GM19328 (cell line): ENCODE measurements around the gene WDR43.

Experiments used
- ATAC-seq: cut with Tn5 transposase; IDR thresholded peaks from one replicate; pipeline ENCODE4 v1.9.1; 2021; ENCODE audit warnings: mild to moderate bottlenecking, moderate library complexity; ENCODE audit not compliant: unreplicated experiment

Gene WDR43, protein sequence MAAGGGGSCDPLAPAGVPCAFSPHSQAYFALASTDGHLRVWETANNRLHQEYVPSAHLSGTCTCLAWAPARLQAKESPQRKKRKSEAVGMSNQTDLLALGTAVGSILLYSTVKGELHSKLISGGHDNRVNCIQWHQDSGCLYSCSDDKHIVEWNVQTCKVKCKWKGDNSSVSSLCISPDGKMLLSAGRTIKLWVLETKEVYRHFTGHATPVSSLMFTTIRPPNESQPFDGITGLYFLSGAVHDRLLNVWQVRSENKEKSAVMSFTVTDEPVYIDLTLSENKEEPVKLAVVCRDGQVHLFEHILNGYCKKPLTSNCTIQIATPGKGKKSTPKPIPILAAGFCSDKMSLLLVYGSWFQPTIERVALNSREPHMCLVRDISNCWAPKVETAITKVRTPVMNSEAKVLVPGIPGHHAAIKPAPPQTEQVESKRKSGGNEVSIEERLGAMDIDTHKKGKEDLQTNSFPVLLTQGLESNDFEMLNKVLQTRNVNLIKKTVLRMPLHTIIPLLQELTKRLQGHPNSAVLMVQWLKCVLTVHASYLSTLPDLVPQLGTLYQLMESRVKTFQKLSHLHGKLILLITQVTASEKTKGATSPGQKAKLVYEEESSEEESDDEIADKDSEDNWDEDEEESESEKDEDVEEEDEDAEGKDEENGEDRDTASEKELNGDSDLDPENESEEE

DNA sequence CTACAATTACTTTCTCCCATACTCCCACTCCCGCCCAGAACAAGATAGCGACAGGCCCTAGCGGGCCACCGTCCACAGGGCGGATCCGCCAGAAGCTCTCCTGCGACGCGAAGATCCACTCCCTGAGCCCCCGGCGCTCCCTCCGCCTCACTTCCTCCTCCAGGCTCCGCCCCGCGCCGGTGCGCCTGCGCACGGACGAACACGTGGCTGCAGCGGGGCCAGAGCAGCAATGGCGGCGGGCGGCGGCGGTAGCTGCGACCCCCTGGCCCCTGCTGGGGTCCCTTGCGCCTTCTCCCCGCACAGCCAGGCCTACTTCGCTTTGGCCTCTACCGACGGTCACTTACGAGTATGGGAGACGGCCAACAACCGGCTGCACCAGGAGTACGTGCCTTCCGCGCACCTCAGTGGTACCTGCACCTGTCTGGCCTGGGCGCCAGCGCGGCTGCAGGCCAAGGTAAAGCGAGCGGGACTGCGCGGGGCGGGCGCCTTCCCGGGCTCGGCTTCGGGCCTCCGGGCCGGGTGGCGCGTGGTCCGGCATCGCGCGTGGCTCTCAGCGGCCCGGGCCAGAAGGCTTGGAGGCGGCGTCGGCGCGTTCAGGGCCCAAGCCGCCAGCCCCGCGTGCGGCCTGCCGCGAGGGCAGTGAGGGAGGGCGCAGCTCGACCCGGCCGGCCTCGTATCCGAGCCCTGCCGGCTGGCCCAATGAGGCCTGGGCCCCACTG is at the start of gene WDR43:
Gene WDR43 (plus strand): TSS at position 198 of the 719 bp plus-strand sequence. CDS start 32 bp downstream, at position 230.
- peak; percentile 87 for ATAC-seq

DNA sequence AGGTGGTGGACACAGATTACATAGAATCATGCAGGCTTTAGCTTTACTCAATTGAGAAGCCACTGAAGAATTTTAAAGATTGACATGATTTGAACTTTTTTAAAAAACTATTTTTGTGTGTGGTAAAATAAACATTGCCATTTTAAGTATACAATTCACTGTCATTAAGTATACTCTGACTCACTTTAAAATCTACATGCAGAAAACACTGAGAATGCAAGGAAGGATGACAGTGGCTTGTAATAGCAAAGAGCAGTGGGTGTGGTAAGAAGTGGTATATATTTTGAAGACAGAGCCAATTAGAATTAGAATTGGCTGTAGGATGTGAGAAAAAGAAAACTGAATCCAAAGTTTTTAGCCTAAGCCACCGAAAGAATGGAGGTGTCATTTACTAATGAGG is 39.3 kb upstream of the WDR43 start:
- no peak for ATAC-seq

DNA sequence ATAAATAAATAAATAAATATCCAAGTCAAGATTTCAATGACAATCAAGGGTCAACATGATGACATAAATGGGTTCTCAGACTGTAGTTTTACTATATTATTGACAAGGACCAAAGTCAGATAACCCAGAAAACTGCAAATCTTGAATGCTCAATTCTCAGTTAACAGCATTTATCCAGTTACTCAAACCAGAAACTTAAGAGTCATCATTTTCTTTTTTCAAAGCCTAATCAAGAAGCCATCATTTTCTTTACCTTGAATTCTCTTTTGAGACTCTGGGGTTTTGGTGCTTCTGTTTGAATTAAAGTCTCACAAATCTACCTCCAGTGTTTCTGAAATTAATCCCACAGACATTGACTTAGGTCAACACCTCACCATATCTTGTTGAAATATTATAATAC is 38.5 kb upstream of the WDR43 start:
- ATAC-seq: no peak

DNA sequence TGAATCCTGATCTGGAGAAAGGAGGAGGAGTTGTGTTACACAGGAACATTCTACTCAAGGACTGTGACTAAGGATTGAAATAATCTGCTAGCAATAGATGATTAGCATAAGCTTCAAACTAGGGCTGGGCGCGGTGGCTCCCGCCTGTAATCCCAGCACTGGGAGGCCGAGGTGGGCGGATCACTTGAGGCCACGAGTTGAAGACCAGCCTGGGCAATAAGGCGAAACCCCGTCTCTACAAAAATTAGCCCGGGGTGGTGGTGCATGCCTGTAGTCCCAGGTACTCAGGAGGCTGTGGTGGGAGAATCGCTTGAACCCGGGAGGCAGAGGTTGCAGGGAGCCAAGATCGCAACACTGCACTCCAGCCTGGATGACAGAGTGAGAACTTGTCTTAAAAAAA is 25.9 kb upstream of the WDR43 start:
- ATAC-seq: no peak

DNA sequence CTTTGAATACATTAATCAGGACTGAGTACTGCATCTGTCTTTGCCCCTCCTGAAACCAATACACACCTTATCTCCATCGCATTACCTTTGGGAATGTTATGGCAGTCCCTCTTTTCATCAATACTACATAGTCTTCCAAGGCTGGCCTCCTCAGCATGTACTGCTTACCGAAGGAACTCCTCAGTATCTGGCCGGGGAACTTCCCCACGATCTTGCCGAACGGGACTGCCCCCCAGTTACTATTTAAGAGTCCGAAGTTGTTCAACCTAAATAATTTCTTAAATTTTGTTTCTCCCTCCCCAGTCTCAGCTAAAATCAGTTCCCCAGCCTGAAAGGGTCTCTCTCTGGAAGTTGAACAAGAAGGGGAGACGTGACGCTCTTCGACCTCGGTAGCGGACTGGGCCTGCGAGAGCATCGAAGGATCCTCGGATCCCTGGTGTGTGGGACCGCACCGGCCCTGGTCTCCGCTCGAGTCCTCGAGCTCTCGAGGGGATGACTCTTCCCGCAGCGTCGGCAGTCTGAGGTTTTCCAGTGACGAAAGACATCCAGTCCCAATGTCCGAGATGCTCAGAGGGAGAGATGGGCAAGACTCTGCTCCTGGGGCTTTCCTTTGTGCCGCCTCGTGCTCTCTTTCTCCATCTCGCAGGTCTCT is 24.8 kb upstream of the WDR43 start:
- peak; percentile 23 for ATAC-seq

DNA sequence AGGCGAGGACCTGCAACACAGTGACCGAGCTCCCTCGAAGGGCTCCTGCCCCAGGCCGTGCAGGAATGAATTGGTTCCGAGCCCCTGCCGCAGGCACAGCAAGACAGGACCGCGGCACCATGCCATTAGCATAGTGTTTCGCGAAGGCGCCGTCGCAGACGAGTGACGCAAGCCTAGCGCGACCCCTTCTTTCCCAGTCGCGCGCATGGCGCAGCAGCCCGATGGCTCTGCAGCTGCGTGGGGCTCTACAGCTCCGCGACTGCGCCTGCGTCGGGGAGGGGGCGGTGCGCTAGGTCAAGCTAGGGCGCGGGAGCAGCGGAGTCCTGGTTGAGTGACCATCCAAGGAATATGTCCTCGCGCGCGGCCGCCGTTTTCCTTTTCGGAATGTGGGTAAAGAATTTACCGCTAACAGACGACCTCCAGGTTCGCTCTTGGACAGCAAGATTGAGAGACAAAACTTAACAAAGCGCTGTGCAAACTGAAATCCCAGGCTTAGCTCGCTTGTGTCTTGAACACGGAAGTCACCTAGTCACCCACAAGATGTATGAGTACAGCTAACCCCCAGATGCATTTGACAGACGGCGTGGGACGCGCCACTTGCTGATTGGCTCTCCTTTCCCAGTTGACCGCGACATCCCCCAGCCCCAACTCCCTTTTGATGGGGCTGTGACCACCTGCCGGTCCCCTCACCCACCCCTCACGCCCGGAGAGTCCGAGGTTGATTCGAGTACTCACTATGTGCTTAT is 24.1 kb upstream of the WDR43 start, which contains the start of gene TRMT61B:
Gene TRMT61B (minus strand): TSS at position 164 of the 746 bp plus-strand sequence. CDS start 32 bp downstream, at position 132.
- peak; percentile 94 for ATAC-seq

DNA sequence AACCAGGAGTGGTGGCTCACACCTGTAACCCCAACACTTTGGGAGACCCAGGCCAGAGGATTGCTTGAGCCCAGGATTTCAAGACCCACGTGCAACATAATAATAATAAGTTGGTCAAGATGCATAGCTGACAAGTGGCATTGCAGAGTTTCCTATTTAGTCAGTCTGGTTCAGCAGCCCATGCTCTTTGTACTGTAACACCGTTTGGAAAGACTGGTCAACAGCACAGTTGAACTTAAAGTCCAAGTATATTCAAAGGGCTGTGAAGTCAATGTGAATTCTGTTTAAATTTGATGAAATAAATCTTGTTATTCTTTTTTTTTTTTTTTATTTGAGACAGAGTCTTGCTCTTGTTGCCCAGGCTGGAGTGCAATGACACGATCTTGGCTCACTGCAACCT is 22.8 kb upstream of the WDR43 start:
- no peak for ATAC-seq

DNA sequence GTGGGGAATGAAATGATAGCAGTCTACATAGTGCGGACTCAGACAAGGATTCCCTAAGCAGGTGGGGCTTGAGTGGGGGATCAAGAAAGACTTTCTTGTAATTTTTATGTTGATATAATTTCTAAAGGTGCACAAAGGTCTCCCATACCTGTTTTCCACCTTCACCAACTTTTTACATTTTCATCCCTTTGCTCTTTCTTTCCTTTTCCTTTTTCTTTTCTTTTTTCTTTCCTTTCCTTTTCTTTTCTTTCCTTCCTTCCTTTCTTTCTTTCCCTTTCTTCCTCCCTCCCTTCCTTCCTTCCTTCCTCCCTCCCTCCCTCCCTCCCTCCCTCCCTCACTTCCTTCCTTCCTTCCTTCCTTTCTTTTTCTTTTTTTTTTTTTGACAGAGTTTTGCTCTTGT is 14.3 kb upstream of the WDR43 start:
- ATAC-seq: no peak

DNA sequence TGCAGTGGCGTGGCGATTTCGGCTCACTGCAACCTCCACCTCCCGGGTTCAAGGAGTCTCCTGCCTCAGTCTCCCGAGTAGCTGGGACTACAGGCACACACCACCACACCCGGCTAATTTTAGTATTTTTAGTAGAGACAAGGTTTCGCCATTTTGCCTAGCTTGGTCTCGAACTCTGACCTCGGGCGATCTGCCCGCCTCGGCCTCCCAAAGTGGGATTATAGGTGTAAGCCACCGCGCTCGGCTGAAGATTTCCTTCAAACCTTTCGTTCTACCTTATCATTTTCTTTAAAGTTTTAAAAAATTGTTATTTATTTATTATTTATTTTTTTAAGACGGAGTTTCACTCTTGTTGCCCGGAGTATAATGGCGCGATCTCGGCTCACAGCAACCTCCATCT is 979 bp upstream of the WDR43 start:
- ATAC-seq: no peak

DNA sequence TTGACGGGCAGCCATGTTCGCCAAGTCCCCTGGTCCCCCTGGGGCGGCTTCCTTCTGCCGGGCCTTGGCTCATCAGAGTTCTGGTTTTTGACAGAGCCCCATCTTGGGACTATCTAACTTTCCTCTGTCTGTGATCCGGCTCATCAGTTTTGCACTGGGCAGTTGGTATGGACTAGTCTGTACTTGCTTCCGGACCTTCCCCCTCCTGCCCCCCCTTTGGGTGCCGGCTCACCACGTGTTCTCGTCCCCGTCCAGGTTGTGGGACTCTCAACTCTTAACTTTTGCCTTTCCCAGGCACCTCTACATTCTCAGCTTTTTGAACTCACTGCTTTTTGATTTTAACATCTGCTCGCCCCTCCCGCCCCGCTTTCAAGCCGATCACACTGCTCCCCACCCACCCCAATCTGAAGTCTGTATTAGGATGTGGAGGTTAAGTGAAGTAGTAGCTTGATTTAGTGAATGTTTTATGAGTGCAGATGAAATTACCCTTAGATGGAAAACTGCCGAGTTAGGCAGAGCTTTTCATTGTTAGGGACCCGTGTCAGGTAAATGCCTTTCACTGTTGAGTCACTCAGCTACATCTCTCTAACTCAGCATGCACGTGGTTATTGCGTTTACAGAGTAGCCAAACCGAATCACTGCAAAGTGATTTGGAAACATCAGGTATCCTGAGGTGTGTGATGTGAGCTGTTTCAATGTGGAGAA is 874 bp downstream of the WDR43 start:
- ATAC-seq: peak; percentile 17

DNA sequence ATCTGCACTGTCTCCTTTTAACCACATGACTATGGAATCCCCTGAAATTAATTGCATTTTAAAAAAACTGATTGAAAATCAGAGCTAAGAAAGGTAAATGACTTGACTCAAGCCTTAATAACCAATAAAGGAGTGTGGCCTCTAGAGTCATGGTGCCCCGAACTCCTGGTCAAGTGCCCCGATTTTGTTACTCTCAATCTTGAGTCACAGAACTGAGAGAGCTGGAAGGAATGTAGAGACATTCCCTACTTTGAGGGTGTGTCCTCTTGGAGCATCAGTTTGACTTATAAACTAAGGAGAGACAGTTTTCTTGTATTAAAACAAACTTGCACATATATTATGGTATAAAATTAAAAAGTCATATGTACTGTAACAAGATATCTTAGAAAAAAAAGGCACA is 2.4 kb downstream of the WDR43 start:
- ATAC-seq: no peak

DNA sequence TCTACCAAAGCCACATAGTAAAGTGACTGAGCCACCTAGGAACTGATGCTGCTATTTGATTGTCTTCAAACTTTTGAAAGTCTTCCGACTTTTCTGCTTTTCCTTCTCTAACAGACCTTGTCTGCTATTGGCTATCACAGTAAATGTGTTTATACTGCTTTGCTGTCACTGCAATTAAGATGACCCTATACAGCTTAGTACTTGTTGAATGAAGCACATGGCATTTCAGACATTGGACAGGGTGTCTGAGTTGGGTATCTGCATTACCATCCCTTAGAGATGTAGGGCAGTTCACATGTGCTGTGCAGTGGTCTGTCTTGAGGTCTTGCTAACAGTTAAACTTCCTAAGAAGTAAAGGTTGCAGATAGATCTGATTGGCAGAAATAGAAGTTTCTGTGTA is 3.6 kb downstream of the WDR43 start:
- ATAC-seq: no peak

DNA sequence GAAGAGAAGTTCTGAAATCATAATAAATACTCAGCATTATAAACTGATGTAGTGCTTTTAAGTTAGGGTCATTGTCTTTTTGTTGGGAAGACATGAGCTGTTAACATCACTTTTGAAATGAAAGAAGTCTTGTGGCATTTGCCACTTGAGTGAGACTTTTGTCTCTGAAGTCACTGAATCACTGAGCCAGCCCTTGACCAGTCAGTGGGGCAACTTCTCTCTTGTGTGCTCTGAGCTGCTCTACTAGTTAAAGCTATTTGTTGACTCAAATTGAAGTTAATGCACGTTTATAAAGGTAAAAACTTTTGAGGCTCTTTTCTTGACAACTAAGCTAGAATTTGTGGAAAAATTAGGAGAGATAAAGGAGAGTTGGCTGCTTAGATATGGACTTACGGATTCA is 6.7 kb downstream of the WDR43 start:
- no peak for ATAC-seq

DNA sequence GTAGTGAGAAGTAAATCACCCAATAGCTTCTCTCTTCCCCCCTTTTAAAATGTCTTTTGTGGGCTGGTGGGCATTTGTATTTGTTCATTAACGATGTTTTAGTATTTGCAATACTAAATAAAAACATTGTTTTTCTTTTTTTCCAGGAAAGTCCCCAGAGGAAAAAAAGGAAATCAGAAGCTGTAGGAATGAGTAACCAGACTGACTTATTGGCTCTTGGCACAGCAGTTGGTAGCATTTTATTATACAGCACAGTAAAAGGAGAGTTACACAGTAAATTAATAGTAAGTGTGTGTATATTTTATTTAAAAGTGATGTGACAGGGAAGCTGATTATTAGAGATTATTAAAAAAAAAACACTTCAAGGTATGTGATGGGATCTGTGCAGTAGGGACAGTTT is 7.4 kb downstream of the WDR43 start:
- no peak for ATAC-seq

DNA sequence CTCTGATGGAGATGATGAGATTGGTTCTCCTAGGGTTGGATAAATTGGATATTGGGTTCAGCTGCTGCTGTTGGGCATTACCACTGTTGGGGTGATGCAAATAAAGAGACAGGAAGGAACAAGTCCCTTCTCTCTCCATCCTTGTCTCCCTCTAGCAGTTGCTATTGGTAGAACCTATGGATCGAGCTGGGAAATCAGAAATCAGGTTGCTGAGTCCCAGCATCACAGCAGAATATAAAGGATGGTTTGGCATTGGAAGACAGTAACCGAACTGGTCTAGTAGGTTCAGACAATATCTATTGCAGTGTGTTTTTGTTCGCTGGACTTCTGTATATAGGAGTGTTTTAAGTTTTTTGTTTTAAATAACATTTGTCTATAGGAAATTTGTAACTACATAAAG is 8.1 kb downstream of the WDR43 start:
- no peak for ATAC-seq

DNA sequence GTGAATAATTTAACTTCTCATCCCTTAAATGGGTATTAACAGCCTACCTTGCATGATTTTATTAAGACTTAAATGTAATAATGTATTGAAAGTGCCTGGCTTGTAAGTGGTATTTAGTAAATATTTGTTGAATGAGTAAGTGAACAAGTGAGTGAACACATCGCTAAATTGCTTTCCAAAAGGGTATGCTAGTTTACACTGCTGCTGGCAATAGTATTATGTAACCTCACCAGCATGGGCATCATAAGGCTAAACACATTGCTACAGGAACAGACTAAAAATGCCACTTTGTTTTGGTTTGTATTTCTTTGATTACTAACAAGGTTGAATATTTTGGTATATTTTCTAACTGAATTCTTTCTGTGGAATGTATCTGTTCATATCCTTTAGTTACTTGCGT is 9.8 kb downstream of the WDR43 start:
- no peak for ATAC-seq

DNA sequence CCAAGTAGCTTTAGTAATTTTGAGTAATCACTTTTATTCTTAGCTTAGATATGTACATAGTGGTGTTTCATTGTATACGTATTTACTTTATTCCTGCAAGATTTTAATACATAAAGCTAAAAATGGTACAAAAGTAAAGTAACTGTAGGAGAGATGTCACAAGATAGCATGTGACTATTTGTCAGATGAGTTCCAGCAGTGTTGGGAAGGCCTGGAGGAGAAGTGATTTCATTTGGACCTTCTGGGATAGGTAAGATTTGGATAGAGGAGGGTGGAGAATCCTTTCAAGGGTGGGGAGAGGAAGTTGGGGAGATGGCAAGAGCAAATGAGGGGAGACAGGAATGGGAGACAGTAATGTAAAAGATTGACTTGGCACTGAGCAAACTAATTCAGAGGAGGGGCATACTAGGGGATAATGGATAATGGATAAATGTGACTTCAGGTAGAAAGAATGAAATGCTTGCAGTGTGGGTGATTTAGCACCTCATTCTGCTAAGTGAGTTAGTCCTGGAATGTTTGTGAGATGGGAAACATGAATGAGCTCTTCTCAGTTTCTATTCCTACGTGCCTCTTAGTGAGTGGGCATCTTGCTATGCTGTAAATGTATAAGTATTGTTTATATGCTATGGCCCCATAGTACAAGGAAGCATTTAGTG is 10.5 kb downstream of the WDR43 start:
- ATAC-seq: no peak

DNA sequence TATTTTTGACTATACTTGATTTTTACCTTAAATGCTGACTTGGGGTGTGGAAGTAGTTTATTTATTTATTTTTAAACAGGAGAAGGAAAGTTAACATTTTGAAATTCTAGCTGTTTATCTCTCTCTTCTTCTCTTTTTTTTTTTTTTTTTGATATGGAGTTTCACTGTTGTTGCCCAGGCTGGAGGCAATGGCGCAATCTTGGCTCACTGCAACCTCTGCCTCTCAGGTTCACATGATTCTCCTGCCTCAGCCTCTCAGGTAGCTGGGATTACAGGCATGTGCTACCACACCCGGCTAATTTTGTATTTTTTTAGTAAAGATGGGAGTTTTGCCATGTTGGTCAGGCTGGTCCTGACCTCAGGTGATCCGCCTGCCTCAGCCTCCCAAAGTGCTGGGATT is 11.1 kb downstream of the WDR43 start:
- no peak for ATAC-seq

DNA sequence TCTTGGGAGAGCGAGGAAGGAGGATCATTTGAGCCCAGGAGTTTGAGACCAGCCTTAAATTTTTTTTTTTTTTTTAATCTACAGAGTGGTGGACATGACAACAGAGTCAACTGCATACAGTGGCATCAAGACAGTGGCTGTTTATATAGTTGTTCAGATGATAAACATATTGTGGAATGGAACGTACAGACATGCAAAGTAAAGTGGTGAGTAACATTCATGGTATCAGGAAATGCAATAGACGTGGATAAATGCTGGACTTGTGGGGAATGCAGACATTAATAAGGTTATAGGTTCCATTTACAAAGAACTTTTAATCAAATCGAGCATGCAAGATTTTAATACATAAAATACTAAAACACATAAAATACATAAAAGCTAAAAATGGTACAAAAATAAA is 11.9 kb downstream of the WDR43 start:
- no peak for ATAC-seq
